Measurements from ENCODE around the gene CIRBP.
"Not testable (repeated sequence)": the region's sequence is repeated elsewhere in the genome, so short reads cannot be mapped to it uniquely, and the experiment has no call there.

Gene CIRBP

GRCh38 chr19:1313695-1314613 lies 44.8 kb downstream of the CIRBP start:
- no peak for TF ChIP-seq CTCF (IDR thresholded peaks at IDR 0.05; ENCODE audit: extremely low read depth, missing control alignments)
- DNase-seq (ENCODE audit: low spot score) = no peak

- DNase-seq (ENCODE audit: low spot score) = peak; percentile 91
- peak; percentile 63 for TF ChIP-seq CTCF (IDR thresholded peaks at IDR 0.05; ENCODE audit: extremely low read depth, missing control alignments)
Observed at GRCh38 chr19:1315470-1316166, 46.5 kb downstream of the CIRBP start.

GRCh38 chr19:1316466-1316865 lies 47.3 kb downstream of the CIRBP start:
- TF ChIP-seq CTCF (IDR thresholded peaks at IDR 0.05; ENCODE audit: extremely low read depth, missing control alignments) = no peak
- no peak for DNase-seq (ENCODE audit: low spot score)

GRCh38 chr19:1317274-1318003 lies 48.3 kb downstream of the CIRBP start:
- DNase-seq (ENCODE audit: low spot score) = no peak
- TF ChIP-seq CTCF (IDR thresholded peaks at IDR 0.05; ENCODE audit: extremely low read depth, missing control alignments) = no peak

- no peak for TF ChIP-seq CTCF (IDR thresholded peaks at IDR 0.05; ENCODE audit: extremely low read depth, missing control alignments)
- no peak for DNase-seq (ENCODE audit: low spot score)
Observed at GRCh38 chr19:1318678-1319471, 49.7 kb downstream of the CIRBP start.

- not testable (repeated sequence) for DNase-seq (ENCODE audit: low spot score)
Observed at GRCh38 chr19:1320282-1320650, 51.1 kb downstream of the CIRBP start.

GRCh38 chr19:1321539-1321938 lies 52.4 kb downstream of the CIRBP start:
- DNase-seq (ENCODE audit: low spot score) = no peak
- no peak for TF ChIP-seq CTCF (IDR thresholded peaks at IDR 0.05; ENCODE audit: extremely low read depth, missing control alignments)

Data from GM20000 (cell line).